ENCODE results near the gene CAMTA1. TPM values are rescaled to one million over a fixed set of nuclear protein-coding genes. Genes with fewer than 3 reads are reported as not detected.

Gene CAMTA1
- total RNA-seq, 5 donors from 2014 or later (not counting 1 experiment from before 2014, with no cell fraction given) = 29.7 to 37.4 (median 34.6) TPM

DNA sequence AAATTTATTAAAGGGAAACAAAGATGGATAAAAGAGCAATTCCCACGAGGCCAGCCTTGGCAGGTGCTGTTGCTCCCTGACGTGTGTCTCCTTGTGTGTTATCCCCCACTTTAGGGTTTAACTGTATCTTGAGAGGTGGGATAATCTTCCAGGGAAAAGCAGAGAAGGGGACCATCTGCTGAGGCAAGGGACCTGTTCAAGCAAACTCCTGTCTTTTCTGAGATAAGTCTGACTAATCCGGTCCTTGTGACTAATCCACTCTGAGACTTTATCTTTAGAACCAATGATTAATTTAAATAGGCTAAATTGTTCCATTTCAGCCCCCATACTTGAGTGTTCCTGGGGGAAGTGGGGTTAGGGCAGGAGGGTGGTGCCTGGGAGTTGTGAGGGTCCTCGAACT lies 163.6 kb downstream of the CAMTA1 start:
- no peaks in the 10 kb centered on the region for H3K4me1 Mint-ChIP-seq
- CTCF ChIA-PET = no interaction called here

GRCh38 chr1:6950001-6950765 lies 164.9 kb downstream of the CAMTA1 start:
- Mint-ChIP-seq H3K36me3 (no peaks in the 10 kb centered on the region), H3K4me1 (no peaks in the 10 kb centered on the region), H3K27ac (no peak overlapping the region), H3K27me3 (peaks cover 3 to 6% of the 10 kb centered on the region in 2 donors), H3K9me3 (no peaks in the 10 kb centered on the region), H3K4me3 (no peak overlapping the region)
- H3K36me3 ChIP-seq (ENCODE audit: control insufficient read depth in 2 of 2, extremely low read depth in 1 of 2, insufficient read depth in 1 of 2, low read length in 1 of 2) = no peaks in the 10 kb centered on the region
- no peaks in the 10 kb centered on the region for H3K4me1 ChIP-seq (ENCODE audit: control insufficient read depth in 1 of 2, extremely low read depth in 1 of 2, insufficient read depth in 2 of 2, low read length in 2 of 2)
- H3K9me3 ChIP-seq = no peaks in the 10 kb centered on the region
- peaks cover 0 to 8% of the 10 kb centered on the region in 2 experiments for H3K27me3 ChIP-seq (replicated peaks in 1 of 2; ENCODE audit: control insufficient read depth in 2 of 2, extremely low read depth in 1 of 2, insufficient read depth in 2 of 2, low read length in 1 of 2)
- 44% methylated on average over 4 of the region's 9 CpGs for WGBS (ENCODE audit: insufficient coverage)
- H3K27ac ChIP-seq (ENCODE audit: low read length) = no peak overlapping the region
- no peak for DNase-seq
- POLR2A ChIA-PET = no interaction called here
- no peak overlapping the region for H3K4me3 ChIP-seq (ENCODE audit: control insufficient read depth in 1 of 2, extremely low read depth in 1 of 2, low read length in 1 of 2)
- ATAC-seq (replicated peaks in 1 of 4) = no peak
- CTCF ChIA-PET = no interaction called here

More for the DNA sequence above, 163.6 kb downstream of the CAMTA1 start:
- no peak overlapping the region for H3K4me3 Mint-ChIP-seq
- Histone ChIP-seq H3K4me3 (ENCODE audit: control insufficient read depth in 1 of 2, extremely low read depth in 1 of 2, low read length in 1 of 2) (no peak overlapping the region), H3K36me3 (ENCODE audit: control insufficient read depth in 2 of 2, extremely low read depth in 1 of 2, insufficient read depth in 1 of 2, low read length in 1 of 2) (no peaks in the 10 kb centered on the region), H3K4me1 (ENCODE audit: control insufficient read depth in 1 of 2, extremely low read depth in 1 of 2, insufficient read depth in 2 of 2, low read length in 2 of 2) (no peaks in the 10 kb centered on the region), H3K9me3 (no peaks in the 10 kb centered on the region), H3K27me3 (replicated peaks in 1 of 2; ENCODE audit: control insufficient read depth in 2 of 2, extremely low read depth in 1 of 2, insufficient read depth in 2 of 2, low read length in 1 of 2) (peaks cover 0 to 8% of the 10 kb centered on the region in 2 experiments), H3K27ac (ENCODE audit: low read length) (no peak overlapping the region)
- 50% methylated on average over 3 of the region's 4 CpGs for WGBS (ENCODE audit: insufficient coverage)
- H3K27me3 Mint-ChIP-seq = peaks cover 3 to 6% of the 10 kb centered on the region in 2 donors
- POLR2A ChIA-PET = no interaction called here
- ATAC-seq (replicated peaks in 1 of 4) = no peak
- no peak for DNase-seq
- no peaks in the 10 kb centered on the region for H3K9me3 Mint-ChIP-seq
- no peaks in the 10 kb centered on the region for H3K36me3 Mint-ChIP-seq
- no peak overlapping the region for H3K27ac Mint-ChIP-seq

DNA sequence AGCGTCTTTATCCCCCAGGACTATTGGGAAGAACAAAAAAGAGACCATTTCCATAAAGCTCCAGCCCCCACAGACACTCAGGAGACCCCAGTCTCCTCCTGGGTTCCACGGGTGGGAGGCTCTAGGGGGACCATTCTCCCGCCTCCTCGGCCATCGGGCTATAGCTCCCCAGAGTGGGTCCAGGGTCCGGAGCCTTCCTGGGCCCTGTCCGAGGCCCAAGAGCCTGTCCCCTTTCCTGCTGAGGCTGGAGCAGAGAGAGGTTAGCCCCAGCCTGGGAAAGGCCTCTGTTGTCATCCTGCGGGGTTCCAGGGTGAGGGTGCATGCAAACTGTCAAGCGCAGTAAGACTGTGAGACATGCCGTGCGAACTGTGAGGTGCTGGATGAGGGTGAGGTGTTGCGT lies 166.3 kb downstream of the CAMTA1 start:
- H3K27me3 ChIP-seq (replicated peaks in 1 of 2; ENCODE audit: control insufficient read depth in 2 of 2, extremely low read depth in 1 of 2, insufficient read depth in 2 of 2, low read length in 1 of 2) = peaks cover 0 to 11% of the 10 kb centered on the region in 2 experiments
- CTCF ChIA-PET = interaction anchor here in 1 of 2 donors (0.6 kb wide), 1 partner anchor 41 kb away, joined by 3 read pairs; no protein-coding TSS in a partner anchor
- no peaks in the 10 kb centered on the region for H3K4me1 ChIP-seq (ENCODE audit: control insufficient read depth in 1 of 2, extremely low read depth in 1 of 2, insufficient read depth in 2 of 2, low read length in 2 of 2)
- POLR2A ChIA-PET = no interaction called here
- WGBS (ENCODE audit: insufficient coverage) = 66% methylated on average over 5 of the region's 12 CpGs
- H3K9me3 ChIP-seq = no peaks in the 10 kb centered on the region
- no peak for DNase-seq
- no peaks in the 10 kb centered on the region for H3K36me3 ChIP-seq (ENCODE audit: control insufficient read depth in 2 of 2, extremely low read depth in 1 of 2, insufficient read depth in 1 of 2, low read length in 1 of 2)
- no peak overlapping the region for H3K27ac ChIP-seq (ENCODE audit: low read length)
- no peak overlapping the region for H3K4me3 Mint-ChIP-seq
- no peak for ATAC-seq (replicated peaks in 1 of 4)
- H3K27ac Mint-ChIP-seq = no peak overlapping the region
- H3K4me3 ChIP-seq (ENCODE audit: control insufficient read depth in 1 of 2, extremely low read depth in 1 of 2, low read length in 1 of 2) = no peak overlapping the region
- no peaks in the 10 kb centered on the region for H3K4me1 Mint-ChIP-seq
- H3K27me3 Mint-ChIP-seq = peaks cover 3 to 8% of the 10 kb centered on the region in 2 donors
- no peaks in the 10 kb centered on the region for H3K9me3 Mint-ChIP-seq
- H3K36me3 Mint-ChIP-seq = no peaks in the 10 kb centered on the region

DNA sequence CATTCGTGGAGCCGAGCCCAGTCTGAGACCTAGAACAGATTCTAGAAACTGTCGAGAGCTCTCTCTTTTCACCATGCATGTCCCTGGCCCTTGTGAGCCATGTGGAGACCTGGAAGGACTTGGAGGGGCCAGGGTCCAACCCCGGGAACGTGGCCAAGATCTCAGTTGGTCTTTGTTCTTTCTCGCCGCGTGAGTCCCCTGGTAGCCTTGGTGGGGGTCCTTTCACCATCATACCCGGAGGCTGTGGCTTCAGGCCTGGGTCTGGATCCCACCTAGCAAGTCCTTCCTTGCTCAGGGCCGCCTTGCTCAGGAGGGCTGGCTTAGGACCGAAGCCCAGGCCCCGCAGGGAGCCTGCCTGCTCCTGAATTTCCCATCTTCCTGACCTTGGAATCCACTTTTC lies 168.0 kb downstream of the CAMTA1 start:
- Mint-ChIP-seq H3K27ac (no peak overlapping the region), H3K36me3 (no peaks in the 10 kb centered on the region), H3K4me1 (no peaks in the 10 kb centered on the region), H3K27me3 (peaks cover 0 to 7% of the 10 kb centered on the region in 2 donors), H3K4me3 (no peak overlapping the region), H3K9me3 (no peaks in the 10 kb centered on the region)
- DNase-seq = no peak
- no peaks in the 10 kb centered on the region for H3K36me3 ChIP-seq (ENCODE audit: control insufficient read depth in 2 of 2, extremely low read depth in 1 of 2, insufficient read depth in 1 of 2, low read length in 1 of 2)
- ChIA-PET POLR2A (no interaction called here), CTCF (no interaction called here)
- ATAC-seq (replicated peaks in 1 of 4) = no peak
- no peaks in the 10 kb centered on the region for H3K9me3 ChIP-seq
- 83% methylated on average over 9 of the region's 12 CpGs for WGBS (ENCODE audit: insufficient coverage)
- no peak overlapping the region for H3K27ac ChIP-seq (ENCODE audit: low read length)
- no peaks in the 10 kb centered on the region for H3K4me1 ChIP-seq (ENCODE audit: control insufficient read depth in 1 of 2, extremely low read depth in 1 of 2, insufficient read depth in 2 of 2, low read length in 2 of 2)
- no peak overlapping the region for H3K4me3 ChIP-seq (ENCODE audit: control insufficient read depth in 1 of 2, extremely low read depth in 1 of 2, low read length in 1 of 2)
- H3K27me3 ChIP-seq (replicated peaks in 1 of 2; ENCODE audit: control insufficient read depth in 2 of 2, extremely low read depth in 1 of 2, insufficient read depth in 2 of 2, low read length in 1 of 2) = peaks cover 0 to 17% of the 10 kb centered on the region in 2 experiments

DNA sequence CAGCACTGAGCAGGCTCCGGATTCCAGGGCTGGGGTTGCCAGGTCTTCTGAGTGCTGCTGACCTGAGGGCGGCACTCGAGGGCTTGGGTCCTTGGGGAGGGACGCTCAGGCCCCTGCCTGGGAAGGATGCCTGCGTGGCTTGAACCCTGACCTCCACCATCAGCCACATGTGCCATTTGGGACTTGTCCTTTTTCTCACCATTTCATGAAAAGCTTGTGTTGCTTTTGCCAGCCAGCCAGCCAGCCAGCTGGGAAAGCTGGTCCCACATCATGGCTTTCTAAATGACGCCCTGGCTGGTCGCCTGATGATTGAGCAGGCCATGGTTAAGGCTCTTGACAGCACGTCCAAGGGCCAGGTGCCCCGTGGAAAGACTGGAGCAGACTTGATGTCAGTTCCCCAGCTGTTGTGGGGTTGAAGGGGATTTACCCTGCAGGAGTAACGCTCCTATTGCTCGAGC lies 168.7 kb downstream of the CAMTA1 start:
- no peak for ATAC-seq (replicated peaks in 1 of 4)
- H3K36me3 Mint-ChIP-seq = no peaks in the 10 kb centered on the region
- no peak overlapping the region for H3K27ac Mint-ChIP-seq
- H3K4me1 ChIP-seq (ENCODE audit: control insufficient read depth in 1 of 2, extremely low read depth in 1 of 2, insufficient read depth in 2 of 2, low read length in 2 of 2) = no peaks in the 10 kb centered on the region
- ChIA-PET CTCF (no interaction called here), POLR2A (no interaction called here)
- no peaks in the 10 kb centered on the region for H3K9me3 ChIP-seq
- no peaks in the 10 kb centered on the region for H3K4me1 Mint-ChIP-seq
- no peak overlapping the region for H3K4me3 ChIP-seq (ENCODE audit: control insufficient read depth in 1 of 2, extremely low read depth in 1 of 2, low read length in 1 of 2)
- DNase-seq = no peak
- no peak overlapping the region for H3K4me3 Mint-ChIP-seq
- H3K27me3 ChIP-seq (replicated peaks in 1 of 2; ENCODE audit: control insufficient read depth in 2 of 2, extremely low read depth in 1 of 2, insufficient read depth in 2 of 2, low read length in 1 of 2) = peaks cover 0 to 18% of the 10 kb centered on the region in 2 experiments
- peaks cover 0 to 4% of the 10 kb centered on the region in 2 donors for H3K27me3 Mint-ChIP-seq
- no peaks in the 10 kb centered on the region for H3K36me3 ChIP-seq (ENCODE audit: control insufficient read depth in 2 of 2, extremely low read depth in 1 of 2, insufficient read depth in 1 of 2, low read length in 1 of 2)
- no peak overlapping the region for H3K27ac ChIP-seq (ENCODE audit: low read length)
- 81% methylated on average over 4 of the region's 11 CpGs for WGBS (ENCODE audit: insufficient coverage)
- no peaks in the 10 kb centered on the region for H3K9me3 Mint-ChIP-seq

DNA sequence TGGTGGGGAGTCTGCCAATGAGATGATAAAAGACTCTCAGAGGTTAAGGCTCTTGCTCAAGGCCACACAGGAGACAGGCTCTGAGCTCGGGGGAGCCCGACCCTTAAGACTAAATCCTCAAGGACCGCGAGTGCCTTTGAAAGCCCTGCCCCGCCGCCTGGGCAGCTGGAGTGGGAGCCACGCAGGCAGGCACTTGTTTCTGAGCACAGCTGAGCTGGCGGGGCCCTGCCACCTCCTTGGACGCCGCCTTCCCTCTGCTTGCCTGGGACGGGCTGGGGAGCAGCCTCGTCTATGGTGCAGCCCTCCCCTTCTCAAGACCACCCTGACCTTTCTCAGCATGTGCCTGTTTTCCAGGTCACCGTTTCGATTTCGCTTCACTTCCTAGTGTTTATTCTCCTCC lies 169.3 kb downstream of the CAMTA1 start:
- POLR2A ChIA-PET = no interaction called here
- H3K36me3 ChIP-seq (ENCODE audit: control insufficient read depth in 2 of 2, extremely low read depth in 1 of 2, insufficient read depth in 1 of 2, low read length in 1 of 2) = no peaks in the 10 kb centered on the region
- peaks cover 0 to 13% of the 10 kb centered on the region in 2 experiments for H3K27me3 ChIP-seq (replicated peaks in 1 of 2; ENCODE audit: control insufficient read depth in 2 of 2, extremely low read depth in 1 of 2, insufficient read depth in 2 of 2, low read length in 1 of 2)
- Mint-ChIP-seq H3K27ac (no peak overlapping the region), H3K36me3 (no peaks in the 10 kb centered on the region), H3K4me1 (no peaks in the 10 kb centered on the region), H3K27me3 (peaks cover 0 to 4% of the 10 kb centered on the region in 2 donors), H3K9me3 (no peaks in the 10 kb centered on the region), H3K4me3 (no peak overlapping the region)
- no peak overlapping the region for H3K27ac ChIP-seq (ENCODE audit: low read length)
- no peak overlapping the region for H3K4me3 ChIP-seq (ENCODE audit: control insufficient read depth in 1 of 2, extremely low read depth in 1 of 2, low read length in 1 of 2)
- DNase-seq (no peak), ATAC-seq (replicated peaks in 1 of 4) (no peak)
- no peaks in the 10 kb centered on the region for H3K9me3 ChIP-seq
- WGBS (ENCODE audit: insufficient coverage) = 77% methylated on average over 14 of the region's 15 CpGs
- CTCF ChIA-PET = no interaction called here
- no peaks in the 10 kb centered on the region for H3K4me1 ChIP-seq (ENCODE audit: control insufficient read depth in 1 of 2, extremely low read depth in 1 of 2, insufficient read depth in 2 of 2, low read length in 2 of 2)

Measured in T-cell (primary cell).